Activated naive CD8-positive, alpha-beta T cell (primary cell): ENCODE measurements around the gene TSPAN15.

ENCODE experiments used
- H3K27ac Mint-ChIP-seq: one replicate; pipeline ENCODE4 v1.8.0; 2021; ENCODE audit warnings: mixed read lengths
- H3K27me3 Mint-ChIP-seq: one replicate; pipeline ENCODE4 v1.8.0; 2021; ENCODE audit warnings: mixed read lengths
- H3K36me3 Mint-ChIP-seq: one replicate; pipeline ENCODE4 v1.8.0; 2021; ENCODE audit warnings: mixed read lengths
- H3K4me1 Mint-ChIP-seq: one replicate; pipeline ENCODE4 v1.8.0; 2021; ENCODE audit warnings: low read depth, mixed read lengths
- H3K4me3 Mint-ChIP-seq: one replicate; pipeline ENCODE4 v1.8.0; 2021; ENCODE audit warnings: mild to moderate bottlenecking, mixed read lengths
- H3K9me3 Mint-ChIP-seq: one replicate; pipeline ENCODE4 v1.8.0; 2021; ENCODE audit warnings: low read depth, mixed read lengths

Gene TSPAN15

DNA sequence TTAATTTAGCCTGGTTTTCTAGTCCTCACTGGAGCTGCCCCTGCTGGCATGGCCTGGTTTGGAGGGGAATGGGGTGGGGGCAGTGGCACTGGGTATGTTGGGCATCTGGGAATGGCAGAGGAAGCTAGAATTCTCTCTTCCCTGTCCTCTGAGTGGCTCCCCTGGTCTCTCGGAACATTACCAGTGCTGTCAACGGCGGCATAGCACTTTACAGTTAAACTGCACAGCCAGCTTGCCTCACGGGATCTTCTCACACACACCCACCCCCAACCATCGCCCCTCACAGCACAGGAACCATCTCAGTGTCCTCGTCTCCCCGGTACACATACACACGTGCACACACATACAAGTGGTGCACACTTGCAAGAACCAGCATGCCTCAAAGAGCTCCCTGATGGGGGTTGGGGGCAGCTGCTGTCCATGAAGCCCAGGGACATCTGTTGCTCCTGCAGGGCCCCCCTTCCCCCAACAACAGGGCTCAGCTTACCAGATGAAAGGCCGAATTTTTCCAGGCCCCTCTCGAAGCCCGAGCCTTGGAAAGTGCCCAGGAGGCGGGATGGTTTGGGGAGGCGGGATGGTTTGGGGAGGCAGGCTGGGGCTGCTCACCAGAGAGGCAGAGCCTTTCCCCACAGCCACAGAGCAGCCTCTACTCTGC lies 41.0 kb downstream of the TSPAN15 start:
- H3K4me3 Mint-ChIP-seq: no peak overlapping the region
- no peak overlapping the region for H3K27ac Mint-ChIP-seq
- peaks cover 11% of the 10 kb centered on the region for H3K9me3 Mint-ChIP-seq
- H3K36me3 Mint-ChIP-seq: peaks cover 4% of the 10 kb centered on the region
- no peaks in the 10 kb centered on the region for H3K4me1 Mint-ChIP-seq
- H3K27me3 Mint-ChIP-seq: no peaks in the 10 kb centered on the region

DNA sequence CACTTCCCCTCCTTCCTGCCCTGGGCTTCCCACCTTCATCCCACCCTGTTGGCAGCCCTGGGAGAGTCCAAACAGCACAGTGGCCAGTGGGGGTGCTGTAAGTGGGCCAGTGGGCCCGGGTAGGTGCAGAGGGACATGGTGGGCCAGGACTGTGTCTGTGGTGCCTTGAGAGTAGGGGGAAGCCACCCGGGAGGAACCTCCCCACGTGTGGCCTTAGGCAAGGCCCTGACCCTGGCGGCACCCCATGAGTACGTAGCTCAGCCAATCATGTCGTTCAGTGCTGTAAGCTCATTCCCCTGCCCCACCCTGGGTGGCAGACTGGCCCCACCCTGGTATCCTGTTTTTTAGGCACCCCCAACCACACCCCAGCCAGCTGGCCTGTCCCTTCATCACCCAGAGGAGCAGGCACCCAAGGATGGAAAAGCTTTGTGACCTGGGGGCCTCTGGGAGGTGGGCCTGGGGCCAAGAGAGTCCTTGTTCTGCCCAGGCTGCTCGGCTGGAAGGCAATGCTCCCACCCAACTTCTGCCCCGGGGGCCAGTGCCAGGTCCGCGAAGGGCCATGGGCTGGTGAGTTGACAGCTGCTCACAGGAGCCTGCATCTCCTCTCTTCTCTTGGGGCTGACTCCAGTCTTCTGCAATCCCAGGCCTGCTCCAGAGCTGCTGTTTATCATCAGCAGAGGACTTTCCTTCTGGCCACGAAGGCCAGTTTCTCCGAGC lies 41.6 kb downstream of the TSPAN15 start:
- no peaks in the 10 kb centered on the region for H3K4me1 Mint-ChIP-seq
- no peak overlapping the region for H3K27ac Mint-ChIP-seq
- H3K36me3 Mint-ChIP-seq: peaks cover 4% of the 10 kb centered on the region
- H3K9me3 Mint-ChIP-seq: peaks cover 8% of the 10 kb centered on the region
- H3K27me3 Mint-ChIP-seq: no peaks in the 10 kb centered on the region
- H3K4me3 Mint-ChIP-seq: no peak overlapping the region

DNA sequence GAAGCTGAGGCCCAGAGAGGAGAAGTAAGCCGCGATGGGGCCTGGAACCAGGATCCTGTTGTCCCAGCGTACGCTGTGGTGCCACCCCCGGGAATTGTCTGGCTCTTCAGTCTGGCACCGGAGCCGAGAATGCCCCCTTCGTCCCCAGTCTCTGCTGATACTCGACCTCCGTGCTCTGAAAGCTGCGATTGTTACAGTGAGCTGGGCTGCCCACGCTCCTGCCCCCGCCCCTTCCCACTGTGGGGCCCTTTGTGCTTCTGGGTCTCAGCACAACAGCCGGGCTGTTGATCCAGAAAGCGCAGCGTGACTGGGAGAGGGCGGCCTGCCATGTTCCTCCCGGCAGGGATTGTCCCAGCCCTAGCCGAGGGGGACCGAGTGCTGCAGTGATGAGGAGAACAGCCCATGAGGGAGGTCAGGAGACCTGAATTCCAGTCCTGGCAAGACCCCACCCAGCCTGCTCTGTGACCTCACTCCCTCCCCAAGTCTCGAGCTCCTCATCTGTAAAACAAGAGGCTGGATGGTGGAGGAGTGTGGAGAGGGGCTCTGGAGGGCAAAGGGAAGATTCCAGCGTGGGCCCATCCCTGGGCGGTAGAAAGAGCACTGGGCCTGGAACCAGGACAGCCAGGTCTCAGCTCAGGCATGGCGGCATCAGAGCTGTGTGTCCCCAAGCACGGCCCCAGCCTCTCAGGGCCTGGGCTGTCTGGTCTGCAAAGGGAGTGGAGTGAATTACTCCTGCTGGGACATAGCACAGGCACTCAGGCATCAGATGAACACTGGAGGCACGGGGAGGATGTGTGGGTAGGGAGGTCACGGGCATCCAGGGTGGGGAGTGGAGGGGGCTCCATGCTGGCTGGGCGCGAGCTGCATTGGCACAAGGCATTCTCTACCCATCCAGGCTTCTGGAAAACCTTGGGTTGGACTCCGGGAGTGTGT lies 43.6 kb downstream of the TSPAN15 start:
- H3K36me3 Mint-ChIP-seq: no peaks in the 10 kb centered on the region
- H3K4me1 Mint-ChIP-seq: no peaks in the 10 kb centered on the region
- H3K4me3 Mint-ChIP-seq: no peak overlapping the region
- no peaks in the 10 kb centered on the region for H3K27me3 Mint-ChIP-seq
- no peaks in the 10 kb centered on the region for H3K9me3 Mint-ChIP-seq
- H3K27ac Mint-ChIP-seq: no peak overlapping the region

DNA sequence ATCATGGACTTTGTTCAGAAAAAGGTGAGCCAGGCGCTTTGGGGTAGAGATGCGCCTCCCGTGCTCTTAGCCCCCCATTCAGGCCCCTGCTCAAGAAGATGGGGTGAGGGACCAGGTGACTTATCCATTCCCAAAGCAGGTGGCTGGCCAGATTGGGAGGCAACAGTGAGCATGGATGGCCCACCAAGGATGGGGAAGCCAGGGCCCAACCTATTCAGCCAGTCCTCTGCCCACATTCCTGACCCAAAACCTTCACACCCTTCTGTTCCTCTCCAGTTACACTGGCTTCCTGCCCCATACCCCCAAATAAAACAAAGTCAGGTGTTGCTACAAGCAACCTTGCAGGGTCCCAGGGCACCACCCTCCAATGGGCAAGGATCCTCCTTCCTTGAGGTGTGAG lies 44.4 kb downstream of the TSPAN15 start:
- Mint-ChIP-seq H3K27me3 (no peaks in the 10 kb centered on the region), H3K27ac (no peak overlapping the region), H3K36me3 (no peaks in the 10 kb centered on the region), H3K4me1 (no peaks in the 10 kb centered on the region), H3K9me3 (no peaks in the 10 kb centered on the region), H3K4me3 (no peak overlapping the region)

DNA sequence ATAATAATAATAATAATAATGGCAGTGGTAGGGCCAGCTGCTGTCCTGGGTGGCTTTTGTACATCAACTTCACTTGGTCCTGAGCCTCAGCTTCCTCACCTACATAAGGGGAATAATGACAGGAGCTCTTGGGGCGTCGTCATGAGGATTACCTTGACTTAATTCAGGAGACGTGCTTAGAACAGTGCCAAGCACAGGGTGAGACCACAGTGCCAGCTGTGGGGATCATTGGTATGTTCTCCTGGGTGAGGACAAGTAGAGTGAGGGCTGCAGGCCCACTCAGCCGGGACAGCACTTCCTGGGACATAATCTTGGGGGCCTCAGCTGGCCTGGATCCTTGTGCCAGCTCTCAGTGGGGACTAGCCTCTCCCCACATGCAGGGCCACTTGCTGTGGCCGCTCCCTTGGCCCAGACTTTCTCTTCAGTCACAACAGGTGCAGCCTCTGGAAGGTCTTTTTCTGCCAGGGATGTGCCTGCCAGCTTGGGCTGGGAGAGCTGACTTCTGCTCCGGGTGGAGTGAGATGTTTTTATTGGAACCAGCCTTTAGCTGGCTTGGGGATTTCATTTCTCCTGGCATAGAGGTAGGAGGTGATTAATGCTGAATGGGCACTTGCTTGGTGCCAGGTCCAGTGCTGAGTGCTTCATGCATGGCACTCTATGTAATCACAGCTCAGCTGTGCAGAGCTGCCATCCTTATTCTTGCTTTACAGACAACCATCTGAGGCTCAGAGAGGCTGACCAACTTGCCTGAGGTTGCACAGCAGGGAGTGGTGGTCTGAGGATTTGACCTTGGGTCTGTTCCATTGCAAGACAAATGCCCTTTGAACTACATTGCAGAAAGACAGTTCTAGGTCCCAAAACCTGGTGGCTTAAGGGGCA lies 45.3 kb downstream of the TSPAN15 start:
- H3K36me3 Mint-ChIP-seq: no peaks in the 10 kb centered on the region
- H3K4me1 Mint-ChIP-seq: no peaks in the 10 kb centered on the region
- no peaks in the 10 kb centered on the region for H3K27me3 Mint-ChIP-seq
- H3K4me3 Mint-ChIP-seq: no peak overlapping the region
- H3K9me3 Mint-ChIP-seq: no peaks in the 10 kb centered on the region
- H3K27ac Mint-ChIP-seq: no peak overlapping the region

DNA sequence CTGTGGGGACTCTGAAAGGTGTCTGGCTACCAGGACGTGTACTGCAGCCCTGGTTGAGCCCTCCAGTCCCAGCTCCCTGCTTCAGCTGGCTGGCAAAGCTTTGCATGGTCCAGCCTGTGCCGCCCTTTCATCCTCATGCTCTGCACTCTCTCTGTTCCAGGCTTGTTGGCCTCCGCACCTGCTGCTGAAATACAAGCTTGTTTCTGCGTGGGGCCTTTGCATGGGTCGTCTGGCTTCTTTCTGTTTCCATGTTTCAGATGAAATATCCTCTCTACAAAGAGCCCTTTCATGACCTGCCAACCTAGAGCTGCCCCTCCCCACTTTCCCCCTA lies 45.9 kb downstream of the TSPAN15 start:
- H3K27me3 Mint-ChIP-seq: no peaks in the 10 kb centered on the region
- H3K27ac Mint-ChIP-seq: no peak overlapping the region
- no peaks in the 10 kb centered on the region for H3K36me3 Mint-ChIP-seq
- H3K4me1 Mint-ChIP-seq: no peaks in the 10 kb centered on the region
- H3K9me3 Mint-ChIP-seq: no peaks in the 10 kb centered on the region
- no peak overlapping the region for H3K4me3 Mint-ChIP-seq

DNA sequence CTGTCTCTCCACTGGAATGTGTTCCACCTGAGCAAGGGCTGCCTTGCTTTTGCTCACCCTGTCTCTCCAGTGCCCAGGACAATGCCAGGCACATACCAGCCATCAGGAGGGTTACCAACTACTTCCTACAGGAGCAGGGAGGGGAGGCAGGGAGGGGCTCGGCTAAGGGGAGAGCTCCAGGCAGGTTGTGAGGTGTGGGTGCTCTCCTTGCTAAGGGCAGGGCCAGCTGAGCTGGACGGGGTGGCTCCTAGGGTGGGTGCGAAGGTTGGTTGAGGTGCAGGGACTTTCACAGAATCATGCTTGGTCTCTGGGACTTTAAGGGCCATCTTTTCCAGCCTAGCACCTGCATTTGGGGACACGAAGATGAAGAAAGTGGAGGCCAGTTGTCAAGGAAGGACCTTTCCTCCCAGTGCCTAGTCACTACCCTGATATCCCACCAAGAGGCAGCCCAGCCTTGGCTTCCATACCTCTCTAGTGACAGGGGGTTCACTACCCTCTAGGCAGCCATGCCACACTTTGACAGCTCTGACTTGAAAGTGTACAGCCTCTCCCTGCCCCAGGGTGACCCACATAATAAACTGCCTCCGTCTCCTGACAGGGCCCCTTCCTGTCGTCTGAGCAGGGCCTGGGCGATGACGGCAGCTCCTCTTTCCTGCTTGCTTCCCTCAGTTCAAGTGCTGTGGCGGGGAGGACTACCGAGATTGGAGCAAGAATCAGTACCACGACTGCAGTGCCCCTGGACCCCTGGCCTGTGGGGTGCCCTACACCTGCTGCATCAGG lies 46.5 kb downstream of the TSPAN15 start:
- H3K4me1 Mint-ChIP-seq: no peaks in the 10 kb centered on the region
- H3K27ac Mint-ChIP-seq: no peak overlapping the region
- no peaks in the 10 kb centered on the region for H3K9me3 Mint-ChIP-seq
- no peak overlapping the region for H3K4me3 Mint-ChIP-seq
- no peaks in the 10 kb centered on the region for H3K27me3 Mint-ChIP-seq
- no peaks in the 10 kb centered on the region for H3K36me3 Mint-ChIP-seq

DNA sequence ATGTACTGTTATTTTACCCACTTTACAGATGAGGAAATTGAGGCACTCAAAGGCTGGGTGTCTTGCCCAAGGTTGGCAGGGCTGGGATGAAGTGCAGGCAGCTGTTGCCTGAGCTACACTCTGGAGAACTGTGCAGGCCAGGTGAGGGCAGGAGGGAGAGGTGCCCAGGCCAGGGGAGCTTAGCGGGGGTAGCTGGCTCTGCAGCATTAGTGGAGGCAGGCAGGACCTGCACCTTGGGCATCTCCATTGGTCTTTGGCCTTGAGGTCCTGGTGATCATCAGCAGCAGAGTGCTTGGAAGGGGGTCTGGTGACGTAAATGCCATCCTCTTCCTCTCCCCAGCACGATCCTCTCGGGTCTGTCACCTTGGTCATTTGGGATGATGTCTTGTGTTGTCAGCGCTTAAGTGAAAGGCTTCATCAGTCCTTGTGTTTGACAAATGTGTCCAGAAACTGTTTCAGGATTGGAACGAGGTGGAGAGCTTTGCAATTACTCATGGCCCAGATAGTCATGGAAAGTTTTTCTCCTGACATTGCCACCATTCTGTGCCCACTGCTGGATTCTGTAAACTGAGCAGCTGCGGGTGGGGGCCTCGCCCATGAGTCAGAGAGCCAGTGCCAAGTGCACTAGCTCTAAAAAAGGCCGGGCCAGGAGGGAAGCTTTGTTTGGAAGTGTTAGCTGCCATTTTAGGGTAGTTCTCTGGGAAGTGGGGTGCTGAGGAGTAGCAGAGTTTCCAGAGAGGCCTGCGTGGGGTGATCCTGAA lies 47.6 kb downstream of the TSPAN15 start:
- Mint-ChIP-seq H3K4me1 (no peaks in the 10 kb centered on the region), H3K9me3 (no peaks in the 10 kb centered on the region), H3K36me3 (no peaks in the 10 kb centered on the region), H3K4me3 (no peak overlapping the region), H3K27me3 (no peaks in the 10 kb centered on the region), H3K27ac (no peak overlapping the region)

DNA sequence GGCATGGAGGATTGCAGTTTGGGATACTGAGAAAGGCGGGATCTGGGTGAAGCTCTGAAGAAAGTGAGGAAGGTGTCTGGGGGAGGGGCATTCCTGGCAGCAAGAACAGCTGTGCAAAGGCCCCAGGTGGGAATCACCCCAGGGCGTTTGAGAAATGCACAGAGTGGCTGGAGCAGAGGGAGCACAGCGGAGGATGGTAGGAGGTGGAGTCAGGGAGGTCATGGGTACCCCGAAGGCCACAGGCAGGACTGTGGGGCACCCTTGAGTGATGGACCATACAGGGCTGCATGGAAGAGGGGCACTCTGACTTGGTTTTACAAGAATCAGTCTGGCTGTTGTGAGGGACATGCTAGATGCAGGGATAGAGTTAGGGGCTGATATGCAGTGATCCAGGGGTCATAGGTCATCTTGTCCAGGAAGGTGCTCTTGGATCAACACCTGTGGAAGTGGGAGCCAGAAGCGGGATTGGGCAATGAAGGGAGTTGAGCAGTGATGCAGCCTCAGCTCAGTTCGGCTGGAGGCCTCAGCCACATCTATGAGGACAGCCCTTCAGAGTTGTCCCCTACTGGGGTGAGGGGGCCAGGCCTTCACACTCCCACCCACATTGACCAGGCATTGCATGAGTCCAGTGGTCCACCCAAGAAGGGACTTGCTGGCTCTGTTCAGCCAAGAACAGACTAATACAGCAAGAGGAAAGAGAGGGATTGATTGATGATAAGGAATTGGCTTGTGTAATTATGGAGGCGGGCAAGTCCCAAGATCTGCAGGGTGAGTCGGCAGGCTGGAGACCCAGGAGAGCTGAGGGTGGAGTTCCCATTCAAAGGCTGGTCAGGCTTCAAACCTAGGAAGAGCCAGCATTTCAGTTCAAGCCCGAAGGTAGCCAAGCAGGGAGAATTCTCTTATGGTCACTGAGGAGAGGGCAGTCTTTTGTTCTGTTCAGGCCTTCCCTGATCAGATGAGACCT lies 48.7 kb downstream of the TSPAN15 start:
- Mint-ChIP-seq H3K9me3 (no peaks in the 10 kb centered on the region), H3K4me3 (no peak overlapping the region), H3K4me1 (no peaks in the 10 kb centered on the region), H3K27me3 (no peaks in the 10 kb centered on the region), H3K27ac (no peak overlapping the region), H3K36me3 (no peaks in the 10 kb centered on the region)

DNA sequence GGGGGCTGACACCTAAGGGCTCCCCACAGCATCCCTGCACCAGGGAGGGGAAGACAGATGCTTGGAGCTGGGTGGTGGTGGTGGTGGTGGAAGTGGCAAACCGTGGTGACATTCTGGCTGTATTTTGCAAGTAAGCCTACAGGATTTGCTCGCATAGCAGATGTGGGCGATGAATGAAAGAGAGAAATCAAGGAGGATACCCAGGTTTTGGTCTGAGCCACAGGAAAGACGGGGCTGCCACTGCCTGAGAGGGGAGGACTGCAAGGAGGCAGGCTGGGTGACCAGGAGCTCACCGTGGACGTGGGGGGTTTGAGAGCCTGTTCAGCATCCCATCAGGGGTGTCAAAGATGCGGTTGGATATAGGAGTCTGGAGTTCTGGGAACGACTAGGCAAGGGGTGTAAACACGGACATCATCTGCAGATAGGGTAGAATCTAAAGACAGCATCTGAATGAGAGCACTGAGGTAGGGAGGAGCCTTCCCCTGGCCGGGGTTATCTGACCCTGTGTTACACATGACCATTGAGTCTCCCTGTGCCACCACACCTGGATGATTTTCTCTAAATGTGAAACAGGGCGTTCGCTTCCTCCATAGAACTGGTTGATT lies 49.7 kb downstream of the TSPAN15 start:
- H3K4me1 Mint-ChIP-seq: no peaks in the 10 kb centered on the region
- H3K9me3 Mint-ChIP-seq: no peaks in the 10 kb centered on the region
- no peak overlapping the region for H3K27ac Mint-ChIP-seq
- H3K36me3 Mint-ChIP-seq: no peaks in the 10 kb centered on the region
- H3K4me3 Mint-ChIP-seq: no peak overlapping the region
- H3K27me3 Mint-ChIP-seq: no peaks in the 10 kb centered on the region

DNA sequence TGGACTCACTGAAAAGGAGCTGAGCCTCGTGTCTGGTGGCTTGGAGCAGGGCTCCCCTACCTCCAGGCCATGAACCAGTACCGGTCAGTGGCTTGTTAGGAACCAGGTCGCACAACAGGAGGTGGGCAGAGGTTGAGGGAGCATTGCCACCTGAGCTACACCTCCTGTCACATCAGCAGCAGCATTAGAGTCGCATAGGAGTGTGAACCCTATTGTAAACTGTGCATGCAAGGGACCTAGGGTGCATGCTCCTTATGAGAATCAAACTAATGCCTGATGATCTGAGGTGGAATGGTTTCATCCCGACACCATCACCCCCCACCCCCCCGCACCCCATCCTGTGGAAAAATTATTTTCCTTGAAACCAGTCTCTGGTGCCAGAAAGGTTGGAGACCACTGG lies 50.4 kb downstream of the TSPAN15 start:
- no peak overlapping the region for H3K4me3 Mint-ChIP-seq
- H3K4me1 Mint-ChIP-seq: no peaks in the 10 kb centered on the region
- H3K27me3 Mint-ChIP-seq: no peaks in the 10 kb centered on the region
- no peaks in the 10 kb centered on the region for H3K9me3 Mint-ChIP-seq
- H3K36me3 Mint-ChIP-seq: no peaks in the 10 kb centered on the region
- H3K27ac Mint-ChIP-seq: no peak overlapping the region

DNA sequence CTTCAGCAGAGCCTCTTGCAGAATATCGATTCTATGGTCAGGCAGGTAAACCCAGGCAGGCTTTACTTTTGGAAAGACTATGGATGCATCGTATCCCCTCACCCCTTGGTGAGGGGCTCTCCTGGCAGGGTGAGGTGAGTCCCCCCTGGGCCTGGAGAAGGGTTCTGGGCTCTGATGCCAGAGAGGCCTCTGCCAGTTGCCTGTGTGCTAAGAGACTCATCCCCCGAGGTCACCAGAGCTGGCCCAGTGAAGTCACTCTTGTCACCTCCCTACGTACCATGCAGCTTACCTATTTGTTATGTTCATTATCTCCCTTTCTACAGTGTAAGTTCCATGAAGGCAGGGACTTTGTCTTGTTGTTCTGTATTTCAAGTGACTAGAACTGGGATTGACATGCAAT lies 51.3 kb downstream of the TSPAN15 start:
- no peaks in the 10 kb centered on the region for H3K27me3 Mint-ChIP-seq
- no peaks in the 10 kb centered on the region for H3K36me3 Mint-ChIP-seq
- H3K27ac Mint-ChIP-seq: no peak overlapping the region
- H3K4me1 Mint-ChIP-seq: peaks cover 5% of the 10 kb centered on the region
- H3K9me3 Mint-ChIP-seq: no peaks in the 10 kb centered on the region
- H3K4me3 Mint-ChIP-seq: no peak overlapping the region
